ENCODE results near the gene FBXO36. TPM values are rescaled to one million over a fixed set of nuclear protein-coding genes. Genes with fewer than 3 reads are reported as not detected.

The FBXO36 gene
- total RNA-seq, 1 experiment from 2014 or later = 0.42 TPM

DNA sequence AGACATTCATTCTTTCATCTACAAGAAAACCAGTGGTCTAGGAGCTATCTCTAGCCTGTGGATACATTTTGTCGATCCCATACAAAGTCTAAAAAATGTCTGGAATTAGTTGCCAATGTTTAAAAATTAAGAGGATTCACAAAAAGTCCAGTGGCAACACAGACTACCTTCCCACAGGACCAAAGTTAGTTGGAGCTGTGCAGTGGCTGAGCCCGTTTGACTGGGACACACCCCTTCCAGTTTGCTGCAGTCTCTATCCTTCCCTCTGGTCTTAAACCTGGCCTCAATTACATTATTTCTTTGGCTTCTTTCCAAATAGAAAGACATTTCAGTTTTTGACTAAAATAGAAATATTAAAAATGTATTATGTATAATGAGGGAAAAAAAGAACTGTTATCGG, 127.8 kb downstream of the FBXO36 start:
- CTCF ChIA-PET = interaction anchor here (0.9 to 1.6 kb wide), 2 partner anchors 14 to 17 kb away, joined by 4 to 5 read pairs; no protein-coding TSS in a partner anchor
- Mint-ChIP-seq H3K9me3 (ENCODE audit: low read depth, unreplicated experiment) (no peaks in the 10 kb centered on the region), H3K4me1 (ENCODE audit: low read depth, unreplicated experiment) (peaks cover 11% of the 10 kb centered on the region), H3K27me3 (ENCODE audit: unreplicated experiment) (no peaks in the 10 kb centered on the region), H3K27ac (ENCODE audit: unreplicated experiment) (no peak overlapping the region), H3K4me3 (ENCODE audit: low read depth, unreplicated experiment) (no peak overlapping the region), H3K36me3 (ENCODE audit: insufficient read depth, unreplicated experiment) (no peaks in the 10 kb centered on the region)
- DNase-seq = no peak
- BruUV-seq (replicated peaks) = no TSS peak
- TF ChIP-seq CTCF (IDR thresholded peaks at IDR 0.05; ENCODE audit: unreplicated experiment) = no peak
- intact Hi-C loops (cut with micrococcal nuclease; ENCODE audit: unreplicated experiment) = no loop called here

DNA sequence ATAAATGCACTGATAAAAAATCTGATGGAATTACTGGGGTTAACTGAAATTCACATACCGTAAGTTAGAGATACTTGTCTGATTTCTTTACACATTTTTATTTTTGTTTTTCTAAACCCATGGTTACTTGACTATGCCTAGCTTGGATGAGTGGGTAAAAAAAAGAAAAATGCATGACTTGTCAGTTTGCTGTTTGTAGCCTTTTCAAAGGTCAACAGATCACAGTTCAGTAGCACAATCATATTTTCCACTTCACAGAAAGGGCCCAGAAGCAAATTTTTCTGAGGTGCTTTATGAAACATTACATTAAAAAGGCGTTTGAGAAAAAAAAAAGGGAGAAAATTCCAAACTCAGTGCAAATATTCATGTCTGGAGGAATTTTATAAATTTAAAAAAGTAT, 130.0 kb downstream of the FBXO36 start:
- BruUV-seq (replicated peaks) = no TSS peak
- intact Hi-C loops (cut with micrococcal nuclease; ENCODE audit: unreplicated experiment) = no loop called here
- H3K9me3 Mint-ChIP-seq (ENCODE audit: low read depth, unreplicated experiment) = no peaks in the 10 kb centered on the region
- H3K4me1 Mint-ChIP-seq (ENCODE audit: low read depth, unreplicated experiment) = peaks cover 11% of the 10 kb centered on the region
- H3K27ac Mint-ChIP-seq (ENCODE audit: unreplicated experiment) = no peak overlapping the region
- CTCF ChIA-PET = no interaction called here
- H3K27me3 Mint-ChIP-seq (ENCODE audit: unreplicated experiment) = no peaks in the 10 kb centered on the region
- H3K36me3 Mint-ChIP-seq (ENCODE audit: insufficient read depth, unreplicated experiment) = no peaks in the 10 kb centered on the region
- no peak overlapping the region for H3K4me3 Mint-ChIP-seq (ENCODE audit: low read depth, unreplicated experiment)
- no peak for TF ChIP-seq CTCF (IDR thresholded peaks at IDR 0.05; ENCODE audit: unreplicated experiment)
- no peak for DNase-seq

- CTCF ChIA-PET = interaction anchor here (0.6 to 0.9 kb wide), 4 partner anchors 11 to 151 kb away, joined by 4 to 7 read pairs (median 5); no protein-coding TSS in a partner anchor
- BruUV-seq (replicated peaks) = no TSS peak
Observed at GRCh38 chr2:230053753-230054478, 131.6 kb downstream of the FBXO36 start.

DNA sequence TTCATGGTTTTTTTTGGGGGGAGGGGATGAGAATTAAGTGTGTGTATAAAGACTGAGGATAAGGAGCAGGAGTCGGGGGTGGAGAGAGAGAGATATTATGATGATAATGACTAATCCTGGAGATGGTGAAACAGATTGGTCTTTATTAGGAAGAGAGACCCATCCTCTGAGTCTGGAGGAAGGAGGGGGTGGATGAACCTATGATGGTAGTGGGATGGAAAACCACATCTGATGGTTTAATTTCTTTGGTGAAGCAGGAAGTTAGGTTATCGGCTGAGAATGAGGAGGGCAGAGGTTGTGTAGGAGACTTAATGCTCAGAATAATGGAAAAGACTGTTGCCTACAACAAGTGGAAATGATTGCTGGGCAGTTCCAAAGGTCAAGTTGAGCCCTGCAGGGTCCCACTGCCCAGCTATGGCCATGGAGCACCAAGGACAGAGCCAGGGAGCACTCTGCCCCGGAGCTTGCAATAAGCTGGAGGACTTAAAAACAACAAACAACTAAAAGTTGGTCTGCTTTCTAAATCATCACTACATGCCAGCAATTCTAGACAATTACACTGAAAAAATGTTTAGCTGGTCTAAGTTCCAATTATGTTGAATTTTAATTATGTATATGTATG, 138.5 kb downstream of the FBXO36 start:
- H3K9me3 Mint-ChIP-seq (ENCODE audit: low read depth, unreplicated experiment) = no peaks in the 10 kb centered on the region
- no peak for TF ChIP-seq CTCF (IDR thresholded peaks at IDR 0.05; ENCODE audit: unreplicated experiment)
- H3K4me3 Mint-ChIP-seq (ENCODE audit: low read depth, unreplicated experiment) = no peak overlapping the region
- no peak overlapping the region for H3K27ac Mint-ChIP-seq (ENCODE audit: unreplicated experiment)
- no peak for DNase-seq
- H3K4me1 Mint-ChIP-seq (ENCODE audit: low read depth, unreplicated experiment) = no peaks in the 10 kb centered on the region
- H3K27me3 Mint-ChIP-seq (ENCODE audit: unreplicated experiment) = no peaks in the 10 kb centered on the region
- no TSS peak for BruUV-seq (replicated peaks)
- H3K36me3 Mint-ChIP-seq (ENCODE audit: insufficient read depth, unreplicated experiment) = no peaks in the 10 kb centered on the region
- intact Hi-C loops (cut with micrococcal nuclease; ENCODE audit: unreplicated experiment) = loop anchor here (10.0 kb wide), 1 partner anchor 354 kb away; the partner anchor contains the start of gene SP100
- CTCF ChIA-PET = interaction anchor here (1.1 kb wide), 1 partner anchor 8 kb away, joined by 3 read pairs; the partner anchor contains the start of gene SLC16A14

More at GRCh38 chr2:230053753-230054478, 131.6 kb downstream of the FBXO36 start:
- Mint-ChIP-seq H3K4me3 (ENCODE audit: low read depth, unreplicated experiment) (no peak overlapping the region), H3K9me3 (ENCODE audit: low read depth, unreplicated experiment) (no peaks in the 10 kb centered on the region), H3K27ac (ENCODE audit: unreplicated experiment) (peak overlapping the region; percentile 37), H3K27me3 (ENCODE audit: unreplicated experiment) (no peaks in the 10 kb centered on the region), H3K36me3 (ENCODE audit: insufficient read depth, unreplicated experiment) (no peaks in the 10 kb centered on the region), H3K4me1 (ENCODE audit: low read depth, unreplicated experiment) (peaks cover 11% of the 10 kb centered on the region)
- DNase-seq = no peak
- no peak for TF ChIP-seq CTCF (IDR thresholded peaks at IDR 0.05; ENCODE audit: unreplicated experiment)
- intact Hi-C loops (cut with micrococcal nuclease; ENCODE audit: unreplicated experiment) = no loop called here

Other genes with a start within 250 kb of the FBXO36 start
- gene DNER, start 207.9 kb upstream of the FBXO36 start, total RNA-seq (2022) = 0.88 and 1.1 TPM in 2 replicates
- 247 and 252 TPM in 2 replicates for gene TRIP12, start 494 bp upstream of the FBXO36 start, total RNA-seq (2022)
- gene SLC16A14, start 146.4 kb downstream of the FBXO36 start, total RNA-seq (2022) = 3.7 and 5.5 TPM in 2 replicates